ENCODE results near the gene OST4. TPM values are rescaled to one million over a fixed set of nuclear protein-coding genes. Genes with fewer than 3 reads are reported as not detected.

Gene OST4
- total and polyA plus RNA-seq, 2 donors = 388 to 516 TPM

GRCh38 chr2:27029051-27029450 lies 42.4 kb downstream of the OST4 start:
- WGBS = 98% methylated on average over 2 of the region's 2 CpGs
- DNase-seq (ENCODE audit: low read depth in 6 of 9, low spot score in 9 of 9) = no peak
- Histone ChIP-seq H3K27ac (ENCODE audit: low read depth in 1 of 2, low read length in 1 of 2) (no peak overlapping the region), H3K27me3 (ENCODE audit: control insufficient read depth in 2 of 2, insufficient read depth in 1 of 2, low read length in 1 of 2) (no peaks in the 10 kb centered on the region), H3K4me3 (ENCODE audit: low read length in 2 of 2) (no peak overlapping the region), H3K36me3 (ENCODE audit: control insufficient read depth in 2 of 2, insufficient read depth in 2 of 2, low read length in 1 of 2) (no peaks in the 10 kb centered on the region), H3K9me3 (ENCODE audit: control insufficient read depth in 2 of 2, insufficient read depth in 1 of 2, low read length in 1 of 2) (no peaks in the 10 kb centered on the region), H3K4me1 (ENCODE audit: control insufficient read depth in 2 of 2, insufficient read depth in 2 of 2, low read length in 2 of 2) (peaks cover 9 to 16% of the 10 kb centered on the region in 2 donors)

DNA sequence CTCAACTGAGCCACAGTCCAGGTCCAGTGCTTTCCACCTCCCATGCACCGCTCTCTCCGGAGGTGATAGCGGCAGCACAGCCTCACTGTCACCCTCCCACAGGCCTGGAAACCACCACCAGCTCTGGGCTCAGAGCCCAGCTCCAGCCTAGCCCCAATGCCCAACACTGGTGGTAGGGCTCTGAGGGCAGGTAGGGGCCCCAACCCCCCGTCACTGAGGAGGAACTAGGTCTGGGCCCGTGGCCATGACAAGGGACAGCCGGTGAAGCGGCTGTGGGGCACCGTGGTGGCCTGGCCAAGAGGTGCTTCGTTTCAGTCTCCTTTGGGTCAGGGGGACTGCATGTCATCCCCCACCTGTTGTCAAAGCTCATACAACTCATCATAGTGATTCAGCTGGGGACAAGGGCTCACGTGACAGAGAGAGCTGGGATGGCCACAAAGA lies 44.2 kb downstream of the OST4 start:
- Histone ChIP-seq H3K36me3 (ENCODE audit: control insufficient read depth in 2 of 2, insufficient read depth in 2 of 2, low read length in 1 of 2) (no peaks in the 10 kb centered on the region), H3K27me3 (ENCODE audit: control insufficient read depth in 2 of 2, insufficient read depth in 1 of 2, low read length in 1 of 2) (no peaks in the 10 kb centered on the region), H3K27ac (ENCODE audit: low read depth in 1 of 2, low read length in 1 of 2) (no peak overlapping the region), H3K4me3 (ENCODE audit: low read length in 2 of 2) (no peak overlapping the region), H3K9me3 (ENCODE audit: control insufficient read depth in 2 of 2, insufficient read depth in 1 of 2, low read length in 1 of 2) (no peaks in the 10 kb centered on the region), H3K4me1 (ENCODE audit: control insufficient read depth in 2 of 2, insufficient read depth in 2 of 2, low read length in 2 of 2) (peaks cover 0 to 7% of the 10 kb centered on the region in 2 donors)
- 96% methylated on average over 10 of the region's 10 CpGs for WGBS
- DNase-seq (ENCODE audit: low read depth in 6 of 9, low spot score in 9 of 9) = no peak

- Histone ChIP-seq H3K4me1 (ENCODE audit: control insufficient read depth in 2 of 2, insufficient read depth in 2 of 2, low read length in 2 of 2) (no peaks in the 10 kb centered on the region), H3K4me3 (ENCODE audit: low read length in 2 of 2) (no peak overlapping the region), H3K9me3 (ENCODE audit: control insufficient read depth in 2 of 2, insufficient read depth in 1 of 2, low read length in 1 of 2) (no peaks in the 10 kb centered on the region), H3K36me3 (ENCODE audit: control insufficient read depth in 2 of 2, insufficient read depth in 2 of 2, low read length in 1 of 2) (no peaks in the 10 kb centered on the region), H3K27ac (ENCODE audit: low read depth in 1 of 2, low read length in 1 of 2) (no peak overlapping the region), H3K27me3 (ENCODE audit: control insufficient read depth in 2 of 2, insufficient read depth in 1 of 2, low read length in 1 of 2) (no peaks in the 10 kb centered on the region)
- 97% methylated on average over 24 of the region's 24 CpGs for WGBS
- DNase-seq (ENCODE audit: low read depth in 6 of 9, low spot score in 9 of 9) = no peak
These were observed 45.3 kb downstream of the OST4 start for GRCh38 chr2:27025861-27026851.

GRCh38 chr2:27025281-27025800 lies 46.1 kb downstream of the OST4 start:
- Histone ChIP-seq H3K36me3 (ENCODE audit: control insufficient read depth in 2 of 2, insufficient read depth in 2 of 2, low read length in 1 of 2) (no peaks in the 10 kb centered on the region), H3K27me3 (ENCODE audit: control insufficient read depth in 2 of 2, insufficient read depth in 1 of 2, low read length in 1 of 2) (no peaks in the 10 kb centered on the region), H3K27ac (ENCODE audit: low read depth in 1 of 2, low read length in 1 of 2) (no peak overlapping the region), H3K4me3 (ENCODE audit: low read length in 2 of 2) (no peak overlapping the region), H3K4me1 (ENCODE audit: control insufficient read depth in 2 of 2, insufficient read depth in 2 of 2, low read length in 2 of 2) (no peaks in the 10 kb centered on the region), H3K9me3 (ENCODE audit: control insufficient read depth in 2 of 2, insufficient read depth in 1 of 2, low read length in 1 of 2) (no peaks in the 10 kb centered on the region)
- no peak for DNase-seq (ENCODE audit: low read depth in 6 of 9, low spot score in 9 of 9)
- WGBS = 96% methylated on average over 13 of the region's 13 CpGs

GRCh38 chr2:27024812-27025211 lies 46.6 kb downstream of the OST4 start:
- no peaks in the 10 kb centered on the region for H3K4me1 ChIP-seq (ENCODE audit: control insufficient read depth in 2 of 2, insufficient read depth in 2 of 2, low read length in 2 of 2)
- H3K36me3 ChIP-seq (ENCODE audit: control insufficient read depth in 2 of 2, insufficient read depth in 2 of 2, low read length in 1 of 2) = no peaks in the 10 kb centered on the region
- no peak for DNase-seq (ENCODE audit: low read depth in 6 of 9, low spot score in 9 of 9)
- 94% methylated on average over 12 of the region's 12 CpGs for WGBS
- H3K27ac ChIP-seq (ENCODE audit: low read depth in 1 of 2, low read length in 1 of 2) = no peak overlapping the region
- H3K27me3 ChIP-seq (ENCODE audit: control insufficient read depth in 2 of 2, insufficient read depth in 1 of 2, low read length in 1 of 2) = no peaks in the 10 kb centered on the region
- no peak overlapping the region for H3K4me3 ChIP-seq (ENCODE audit: low read length in 2 of 2)
- no peaks in the 10 kb centered on the region for H3K9me3 ChIP-seq (ENCODE audit: control insufficient read depth in 2 of 2, insufficient read depth in 1 of 2, low read length in 1 of 2)

DNA sequence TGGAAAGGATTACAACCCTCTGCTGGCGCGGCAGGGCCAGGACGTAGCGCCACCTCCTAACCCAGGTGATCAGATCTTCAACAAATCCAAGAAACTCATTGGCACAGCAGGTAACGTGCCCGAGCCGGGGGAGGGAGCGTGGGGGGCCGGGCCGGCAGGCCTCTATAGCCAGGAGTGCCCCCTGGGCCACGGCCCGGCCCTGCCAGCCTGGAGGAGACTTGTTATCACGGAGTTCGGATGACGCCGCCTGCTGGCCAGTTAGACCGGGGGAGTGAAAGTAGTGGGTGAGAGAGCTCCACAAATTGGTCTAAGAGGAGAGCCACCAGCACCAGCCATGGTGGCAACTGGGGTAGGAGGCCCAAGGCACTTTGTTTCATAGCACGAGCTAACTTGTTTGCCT lies 47.3 kb downstream of the OST4 start:
- H3K27ac ChIP-seq (ENCODE audit: low read depth in 1 of 2, low read length in 1 of 2) = no peak overlapping the region
- no peaks in the 10 kb centered on the region for H3K4me1 ChIP-seq (ENCODE audit: control insufficient read depth in 2 of 2, insufficient read depth in 2 of 2, low read length in 2 of 2)
- peaks cover 0 to 3% of the 10 kb centered on the region in 2 donors for H3K27me3 ChIP-seq (ENCODE audit: control insufficient read depth in 2 of 2, insufficient read depth in 1 of 2, low read length in 1 of 2)
- no peak overlapping the region for H3K4me3 ChIP-seq (ENCODE audit: low read length in 2 of 2)
- DNase-seq (ENCODE audit: low read depth in 6 of 9, low spot score in 9 of 9) = no peak
- 97% methylated on average over 18 of the region's 18 CpGs for WGBS
- H3K36me3 ChIP-seq (ENCODE audit: control insufficient read depth in 2 of 2, insufficient read depth in 2 of 2, low read length in 1 of 2) = no peaks in the 10 kb centered on the region
- no peaks in the 10 kb centered on the region for H3K9me3 ChIP-seq (ENCODE audit: control insufficient read depth in 2 of 2, insufficient read depth in 1 of 2, low read length in 1 of 2)

DNA sequence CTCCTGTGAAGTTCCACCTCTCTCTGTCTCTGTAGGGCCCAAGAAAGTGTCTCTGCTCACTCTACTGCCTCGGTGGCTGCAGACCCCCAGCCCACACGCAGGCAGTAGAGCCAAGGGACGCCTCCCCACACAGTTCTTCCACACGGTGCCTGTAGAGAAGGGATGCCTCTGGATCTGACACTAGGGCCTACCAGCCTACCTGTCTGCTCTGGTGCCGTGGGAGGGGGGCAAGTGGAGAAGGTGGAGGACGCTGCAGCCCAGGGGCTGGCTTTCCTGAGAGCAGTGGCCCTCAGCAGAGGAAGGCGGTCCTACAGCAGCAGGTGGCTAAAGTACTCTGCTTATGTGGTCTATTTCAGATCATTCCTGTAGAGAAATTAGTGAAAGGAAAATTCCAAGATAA lies 47.7 kb downstream of the OST4 start:
- Histone ChIP-seq H3K36me3 (ENCODE audit: control insufficient read depth in 2 of 2, insufficient read depth in 2 of 2, low read length in 1 of 2) (no peaks in the 10 kb centered on the region), H3K4me1 (ENCODE audit: control insufficient read depth in 2 of 2, insufficient read depth in 2 of 2, low read length in 2 of 2) (no peaks in the 10 kb centered on the region), H3K27ac (ENCODE audit: low read depth in 1 of 2, low read length in 1 of 2) (no peak overlapping the region), H3K9me3 (ENCODE audit: control insufficient read depth in 2 of 2, insufficient read depth in 1 of 2, low read length in 1 of 2) (no peaks in the 10 kb centered on the region), H3K4me3 (ENCODE audit: low read length in 2 of 2) (no peak overlapping the region), H3K27me3 (ENCODE audit: control insufficient read depth in 2 of 2, insufficient read depth in 1 of 2, low read length in 1 of 2) (peaks cover 0 to 3% of the 10 kb centered on the region in 2 donors)
- 95% methylated on average over 7 of the region's 7 CpGs for WGBS
- no peak for DNase-seq (ENCODE audit: low read depth in 6 of 9, low spot score in 9 of 9)

DNA sequence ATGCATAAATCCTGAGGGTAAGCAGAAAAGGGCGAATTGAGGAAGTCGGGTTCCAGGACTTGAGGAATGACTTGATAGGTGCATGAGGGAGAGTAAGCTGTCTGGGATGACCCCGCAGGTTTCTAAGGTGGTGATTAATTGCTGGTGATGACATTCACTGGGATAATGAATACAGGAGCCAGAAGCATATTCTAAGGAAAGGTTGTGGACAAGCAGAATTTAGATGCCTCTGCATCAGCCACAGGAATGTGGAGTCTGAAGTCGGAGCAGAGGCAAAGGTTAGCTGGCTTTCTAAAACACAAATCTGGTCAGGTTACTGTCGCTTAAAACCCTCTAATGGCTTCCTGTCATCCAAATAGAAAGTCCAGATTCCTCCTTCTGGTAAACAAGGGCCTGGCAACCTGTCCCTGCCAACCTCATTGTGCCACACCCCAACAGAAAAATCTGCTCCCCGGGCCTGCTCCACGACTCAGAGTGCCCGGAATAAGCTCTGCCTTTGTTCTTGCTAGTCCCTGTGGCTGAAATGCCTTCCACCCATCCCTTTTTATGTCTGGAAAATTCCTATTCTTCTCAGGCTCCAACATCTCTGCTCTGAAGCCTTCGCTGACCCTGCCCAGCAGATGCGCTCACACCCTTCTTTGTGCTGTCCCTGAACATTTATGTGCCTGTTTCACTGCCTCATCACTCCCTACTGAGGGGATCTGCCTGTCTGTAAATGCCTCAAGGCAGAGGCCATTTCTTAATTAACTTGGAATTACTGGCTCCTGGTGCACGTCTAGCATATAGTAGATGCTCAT lies 50.0 kb downstream of the OST4 start:
- no peak overlapping the region for H3K27ac ChIP-seq (ENCODE audit: low read depth in 1 of 2, low read length in 1 of 2)
- H3K36me3 ChIP-seq (ENCODE audit: control insufficient read depth in 2 of 2, insufficient read depth in 2 of 2, low read length in 1 of 2) = no peaks in the 10 kb centered on the region
- DNase-seq (ENCODE audit: low read depth in 6 of 9, low spot score in 9 of 9) = no peak
- WGBS = 93% methylated on average over 11 of the region's 11 CpGs
- H3K4me3 ChIP-seq (ENCODE audit: low read length in 2 of 2) = no peak overlapping the region
- H3K27me3 ChIP-seq (ENCODE audit: control insufficient read depth in 2 of 2, insufficient read depth in 1 of 2, low read length in 1 of 2) = peaks cover 0 to 3% of the 10 kb centered on the region in 2 donors
- no peaks in the 10 kb centered on the region for H3K4me1 ChIP-seq (ENCODE audit: control insufficient read depth in 2 of 2, insufficient read depth in 2 of 2, low read length in 2 of 2)
- no peaks in the 10 kb centered on the region for H3K9me3 ChIP-seq (ENCODE audit: control insufficient read depth in 2 of 2, insufficient read depth in 1 of 2, low read length in 1 of 2)
